IPS-18c (cell line): ENCODE data around the gene MFAP3L.
"Not testable (repeated sequence)": the region's sequence is repeated elsewhere in the genome, so short reads cannot be mapped to it uniquely, and the experiment has no call there.

ENCODE experiments used
- H3K4me3 ChIP-seq: 2 replicates; pipeline ENCODE4 v1.7.0; 2013; ENCODE audit warnings: low read depth, mild to moderate bottlenecking, low read length, moderate library complexity; ENCODE audit not compliant: insufficient read depth
- H3K9me3 ChIP-seq: one replicate; pipeline ENCODE4 v1.6.1; 2013; ENCODE audit warnings: mild to moderate bottlenecking, low read length, moderate library complexity; ENCODE audit not compliant: control insufficient read depth, insufficient read depth

The MFAP3L gene

DNA sequence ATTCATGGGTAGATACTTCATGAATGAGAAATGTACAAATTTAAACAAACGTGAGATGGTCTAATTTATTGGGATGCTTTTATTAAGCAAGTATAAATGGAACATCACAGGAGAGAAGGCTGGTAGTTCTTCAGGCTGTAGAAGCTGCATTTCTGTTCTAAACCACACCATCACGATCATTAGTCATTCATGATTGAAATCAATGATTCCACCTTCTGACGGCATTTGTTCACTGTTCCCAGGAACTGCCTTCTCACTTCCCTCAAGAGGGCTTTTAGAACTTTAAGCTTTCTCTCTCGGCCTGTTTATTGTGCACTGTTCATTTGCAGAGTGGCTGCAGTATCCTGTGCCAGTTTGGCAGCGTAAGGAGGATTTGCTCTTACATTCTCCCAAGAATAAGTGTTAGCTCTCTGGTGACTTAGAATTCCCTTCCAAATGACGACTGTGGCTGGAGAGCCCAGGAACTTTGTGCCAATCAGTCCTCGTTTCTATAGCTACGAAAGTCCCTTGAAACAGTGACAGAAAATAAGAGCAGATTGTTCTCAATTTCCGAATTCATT lies 54.7 kb downstream of the MFAP3L start:
- Histone ChIP-seq H3K9me3 (no peaks in the 10 kb centered on the region), H3K4me3 (no peak overlapping the region)

DNA sequence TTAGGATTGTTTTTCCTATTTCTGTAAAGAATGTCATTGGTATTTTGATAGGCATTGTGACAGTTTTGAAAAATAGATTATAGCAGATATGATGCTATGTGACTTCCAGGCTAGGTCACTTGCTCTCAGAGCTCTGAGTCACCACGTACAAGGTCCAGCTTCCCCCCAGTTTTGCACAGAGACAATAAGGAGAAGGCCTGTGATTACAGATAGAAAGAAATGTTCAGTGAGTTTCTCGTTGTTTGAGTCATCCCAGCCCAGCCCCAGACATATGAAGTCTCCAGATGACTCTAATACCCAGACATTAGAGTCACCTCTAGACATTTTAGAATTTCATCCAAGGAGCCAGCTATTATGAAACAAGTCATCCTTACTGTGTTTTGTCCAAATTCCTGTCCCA lies 57.2 kb downstream of the MFAP3L start:
- Histone ChIP-seq H3K4me3 (no peak overlapping the region), H3K9me3 (no peaks in the 10 kb centered on the region)

DNA sequence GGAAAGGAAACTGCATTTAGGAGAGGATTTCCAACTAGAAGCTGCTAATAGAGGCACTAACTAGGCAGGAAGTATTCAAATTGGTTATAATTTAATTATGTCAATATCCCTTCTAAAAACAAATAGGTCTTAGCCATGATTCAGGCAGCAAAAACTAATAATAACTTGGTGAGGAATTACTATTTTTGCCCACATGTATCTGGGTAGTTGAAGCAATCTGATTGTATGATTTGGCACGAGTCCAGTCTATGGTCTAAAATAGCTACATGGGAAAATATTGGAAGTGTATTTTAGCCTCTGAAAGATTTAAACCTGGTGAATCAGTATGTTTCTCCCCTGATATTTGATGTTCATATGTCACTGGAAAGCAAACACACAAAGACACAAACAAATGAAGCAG lies 62.2 kb downstream of the MFAP3L start:
- H3K9me3 ChIP-seq = no peaks in the 10 kb centered on the region
- no peak overlapping the region for H3K4me3 ChIP-seq

DNA sequence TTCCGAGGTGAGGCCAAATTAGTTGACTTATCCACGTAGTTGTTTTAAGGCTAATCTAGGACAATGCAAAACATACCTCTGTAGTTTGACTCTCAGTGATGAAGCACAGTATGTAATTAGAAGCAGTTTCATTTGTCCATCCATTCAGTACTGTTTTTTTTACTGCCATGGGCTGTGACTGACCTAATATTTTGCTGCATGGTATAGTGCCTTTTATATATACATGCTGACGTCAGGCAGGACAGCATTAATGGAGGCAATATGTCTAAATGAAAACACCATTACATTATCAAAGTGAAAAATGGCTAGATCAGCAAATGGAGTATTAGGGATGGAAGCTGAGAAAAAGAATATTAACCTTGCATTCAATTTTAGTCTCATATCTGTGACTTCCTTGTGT lies 66.9 kb downstream of the MFAP3L start:
- Histone ChIP-seq H3K9me3 (peaks cover 2% of the 10 kb centered on the region), H3K4me3 (no peak overlapping the region)

DNA sequence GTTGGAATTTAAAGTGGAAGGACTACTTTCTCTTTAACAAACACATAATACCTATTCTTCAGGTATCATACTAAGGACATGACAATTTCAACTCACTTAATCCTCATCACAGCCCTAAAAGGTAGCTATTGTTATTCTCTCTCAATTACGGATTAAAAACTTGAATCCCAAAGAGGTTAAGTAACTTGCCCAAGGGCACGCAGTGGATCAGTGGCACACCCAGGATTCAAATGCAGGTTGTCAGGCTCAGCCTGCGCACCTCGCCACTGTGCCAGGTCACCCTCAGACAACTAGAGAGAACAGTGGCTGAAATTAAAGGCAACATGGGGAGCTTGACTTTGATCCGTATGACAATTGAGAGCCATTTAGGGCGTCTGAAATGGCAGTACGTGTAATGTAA lies 67.6 kb downstream of the MFAP3L start:
- Histone ChIP-seq H3K4me3 (no peak overlapping the region), H3K9me3 (peaks cover 2% of the 10 kb centered on the region)

DNA sequence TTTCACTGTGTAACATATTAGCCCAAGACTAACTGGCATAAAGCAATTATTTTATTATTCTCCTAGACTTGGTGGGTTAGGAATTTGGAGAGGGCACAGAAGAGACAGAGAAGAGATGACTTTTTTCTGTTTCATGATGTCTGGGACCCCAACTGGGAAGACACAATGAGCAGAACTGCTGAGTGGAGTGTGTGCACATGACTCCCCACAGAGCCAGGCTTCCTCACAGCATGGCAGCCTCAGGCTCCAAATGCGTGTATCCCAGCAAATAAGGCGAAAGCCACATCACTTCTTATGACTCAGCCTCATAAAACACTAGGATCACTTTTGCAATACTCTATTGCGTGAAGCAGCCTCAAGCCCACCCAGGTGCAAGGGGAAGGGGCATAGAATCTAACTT lies 68.4 kb downstream of the MFAP3L start:
- Histone ChIP-seq H3K9me3 (peaks cover 2% of the 10 kb centered on the region), H3K4me3 (no peak overlapping the region)

DNA sequence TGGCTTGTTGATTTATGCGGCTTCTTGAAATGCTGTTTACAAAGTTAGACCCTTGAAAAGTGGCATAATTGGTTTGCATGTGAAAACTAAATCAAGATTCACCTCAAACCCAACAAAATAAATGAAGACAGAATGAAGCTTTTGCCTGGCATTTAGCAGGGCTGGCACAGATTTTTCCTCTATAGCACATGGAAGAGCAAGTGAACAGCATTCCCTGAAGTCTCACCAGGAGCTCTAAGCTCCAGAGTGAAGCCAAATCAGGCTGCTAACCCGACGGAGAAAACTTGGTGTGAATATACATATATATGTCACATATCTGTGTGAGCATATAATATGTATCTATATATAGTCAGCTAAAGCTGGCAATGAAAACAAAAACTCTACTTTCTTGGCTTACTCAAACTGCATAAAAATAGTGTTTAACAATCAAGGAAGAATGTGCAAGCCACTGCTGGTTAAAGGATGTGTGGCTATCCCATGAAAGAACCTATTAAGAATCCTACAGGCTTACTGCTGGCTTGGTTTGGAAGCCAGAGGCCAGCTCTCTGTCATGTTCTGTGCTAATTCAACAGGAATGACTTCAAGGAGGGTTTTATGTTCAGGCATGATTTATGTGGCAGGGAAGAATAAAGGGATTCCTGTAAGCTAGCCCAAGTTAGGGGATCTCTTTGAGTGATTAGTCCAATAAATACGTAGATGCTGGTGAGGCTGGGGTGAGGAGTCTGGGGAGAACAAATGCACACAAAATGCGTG lies 69.9 kb downstream of the MFAP3L start:
- no peak overlapping the region for H3K4me3 ChIP-seq
- peaks cover 2% of the 10 kb centered on the region for H3K9me3 ChIP-seq

DNA sequence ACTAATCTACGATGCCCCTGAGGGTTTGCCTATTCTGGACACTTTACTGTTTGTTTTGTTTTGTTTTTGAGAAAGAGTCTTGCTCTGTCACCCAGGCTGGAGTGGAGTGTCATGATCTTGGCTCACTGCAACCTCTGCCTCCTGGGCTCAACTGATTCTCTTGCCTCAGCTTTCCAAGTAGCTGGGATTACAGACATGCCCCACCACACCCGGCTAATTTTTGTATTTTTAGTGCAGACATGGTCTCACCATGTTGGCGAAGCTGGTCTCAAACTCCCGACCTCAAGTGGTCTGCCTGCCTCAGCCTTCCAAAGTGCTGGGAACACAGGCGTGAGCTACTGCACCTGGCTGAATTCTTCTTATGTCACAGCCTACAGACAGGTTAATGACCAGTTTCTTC lies 70.7 kb downstream of the MFAP3L start:
- no peak overlapping the region for H3K4me3 ChIP-seq

DNA sequence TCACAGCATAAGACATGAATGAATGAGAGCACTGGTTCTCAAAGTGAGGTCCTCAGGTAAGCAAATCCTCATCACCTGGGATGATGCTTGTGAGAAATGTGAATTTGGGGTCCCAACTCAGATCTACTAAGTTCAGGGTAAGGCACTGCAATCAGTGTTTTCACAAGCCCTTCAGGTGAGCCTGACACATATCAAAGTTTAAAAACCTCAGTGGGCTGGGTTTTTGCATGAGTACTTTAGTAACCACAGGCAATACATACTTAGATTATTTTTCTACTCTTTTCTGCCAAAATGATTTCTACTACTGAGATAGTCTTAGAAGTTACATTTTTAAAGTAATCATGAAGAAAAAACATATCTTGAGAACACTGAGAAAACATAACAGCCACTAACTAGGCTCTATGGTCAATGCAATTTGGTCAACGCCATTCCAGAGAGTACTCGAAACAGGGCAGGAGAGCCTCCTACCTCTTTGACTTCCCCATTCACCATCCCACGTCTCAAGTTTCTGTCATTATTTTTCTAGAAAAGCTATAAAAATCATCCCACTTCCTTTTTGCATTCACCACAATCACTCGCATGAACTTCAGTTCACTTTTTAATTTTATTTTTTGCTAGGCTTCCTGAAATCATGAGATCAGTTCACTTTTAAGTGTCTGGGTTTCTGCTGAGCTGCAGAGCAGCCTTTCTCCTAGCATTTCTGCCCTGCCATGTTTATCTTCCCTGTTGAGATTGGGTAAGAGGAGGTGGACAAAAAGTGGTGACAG lies 73.8 kb downstream of the MFAP3L start:
- no peak overlapping the region for H3K4me3 ChIP-seq
- H3K9me3 ChIP-seq = no peaks in the 10 kb centered on the region

More for the DNA sequence above, 70.7 kb downstream of the MFAP3L start:
- H3K9me3 ChIP-seq = peaks cover 2% of the 10 kb centered on the region

DNA sequence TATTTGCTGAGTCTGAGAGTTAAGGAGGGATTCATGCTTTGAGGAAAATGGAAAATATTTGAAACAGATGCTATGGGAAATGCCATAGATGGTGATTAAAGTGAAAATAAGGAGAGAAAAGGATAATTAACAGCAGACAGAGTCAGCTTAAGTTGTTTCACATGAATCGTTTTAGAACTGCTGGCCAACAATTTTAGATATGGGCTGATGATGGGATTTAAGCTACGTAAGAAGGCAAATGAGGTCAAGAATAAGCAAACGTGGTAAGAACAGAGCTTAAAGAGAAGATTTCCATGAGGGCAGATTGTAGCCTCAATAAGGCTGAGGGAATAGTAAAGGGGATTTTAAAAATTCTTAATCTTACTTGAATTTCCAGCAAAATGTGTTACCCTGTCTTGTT lies 77.9 kb downstream of the MFAP3L start:
- no peaks in the 10 kb centered on the region for H3K9me3 ChIP-seq
- H3K4me3 ChIP-seq = no peak overlapping the region

DNA sequence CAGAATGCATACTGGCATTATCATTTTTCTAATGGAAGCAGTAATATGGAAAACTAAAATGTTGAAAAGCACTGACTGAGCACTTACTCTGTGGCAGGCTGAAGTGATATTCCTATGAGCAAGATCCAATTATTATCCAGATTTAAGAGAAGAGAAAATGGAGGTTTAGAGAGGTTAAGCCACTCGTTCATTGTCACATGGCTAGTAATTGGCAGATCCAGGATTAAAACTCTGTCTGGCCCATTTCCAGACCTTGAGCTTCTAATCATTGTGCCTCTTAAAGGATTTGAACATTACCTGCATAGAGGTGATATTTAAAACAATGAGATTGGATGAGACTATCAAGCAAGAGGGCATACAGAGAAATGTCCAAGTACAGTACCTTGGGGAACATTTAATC lies 80.6 kb downstream of the MFAP3L start:
- H3K4me3 ChIP-seq = no peak overlapping the region
- H3K9me3 ChIP-seq = no peaks in the 10 kb centered on the region

DNA sequence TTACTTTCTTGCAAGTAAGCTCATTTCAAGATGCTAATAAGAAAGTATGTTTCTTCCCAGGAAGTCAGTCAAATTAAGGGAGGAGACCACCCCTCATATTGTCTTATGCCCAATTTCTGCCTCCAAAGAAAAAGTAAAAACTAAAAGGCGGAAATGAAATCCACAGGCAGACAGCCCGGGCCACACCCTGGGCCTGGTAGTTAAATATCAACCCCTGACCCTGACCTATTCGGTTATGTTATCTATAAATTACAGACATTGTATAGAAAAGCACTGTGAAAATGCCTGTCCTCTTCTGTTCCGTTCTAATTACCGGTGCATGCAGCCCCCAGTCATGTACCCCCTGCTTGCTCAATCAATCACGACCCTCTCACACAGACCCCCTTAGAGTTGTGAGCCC lies 82.6 kb downstream of the MFAP3L start:
- H3K9me3 ChIP-seq, H3K4me3 ChIP-seq: not testable (repeated sequence)

DNA sequence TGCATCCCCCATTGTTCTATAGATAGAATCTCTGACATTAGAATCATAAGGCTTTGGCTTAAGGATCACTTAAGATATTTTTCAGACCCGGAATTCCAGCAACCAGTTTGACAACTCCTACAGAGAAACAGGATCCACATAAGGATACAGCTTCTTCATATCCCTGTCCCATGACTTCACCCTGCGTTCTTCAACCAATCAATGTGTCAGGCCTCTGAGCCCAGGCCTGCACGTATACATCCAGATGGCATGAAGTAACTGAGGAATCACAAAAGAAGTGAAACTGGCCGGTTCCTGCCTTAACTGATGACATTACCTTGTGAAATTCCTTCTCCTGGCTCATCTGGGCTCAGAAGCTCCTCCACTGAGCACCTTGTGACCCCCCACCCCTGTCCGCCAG lies 85.1 kb downstream of the MFAP3L start:
- H3K4me3 ChIP-seq = no peak overlapping the region
- no peaks in the 10 kb centered on the region for H3K9me3 ChIP-seq

DNA sequence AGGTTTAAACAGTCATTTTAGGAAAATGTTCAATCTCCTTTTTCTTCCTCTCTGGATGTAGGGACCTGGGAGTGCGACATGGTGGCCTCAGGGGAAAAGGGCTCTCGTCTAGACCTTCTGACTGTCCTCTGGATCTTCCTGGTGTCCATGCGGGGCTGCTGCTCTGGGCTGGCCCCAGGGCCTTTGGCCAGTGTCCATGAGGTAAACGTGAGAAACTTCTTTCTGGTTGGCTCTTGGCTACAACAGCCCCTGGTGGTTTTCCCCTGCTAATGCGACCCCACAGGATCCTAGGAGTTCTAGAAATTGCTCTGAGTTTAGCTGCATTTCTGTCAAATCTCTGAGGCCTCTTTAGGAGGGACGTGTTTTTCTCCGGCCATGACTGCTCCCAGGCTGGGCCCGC lies 85.7 kb downstream of the MFAP3L start:
- Histone ChIP-seq H3K4me3 (no peak overlapping the region), H3K9me3 (no peaks in the 10 kb centered on the region)
